ENCODE measurements around the gene SIGLECL1.

The SIGLECL1 gene

DNA sequence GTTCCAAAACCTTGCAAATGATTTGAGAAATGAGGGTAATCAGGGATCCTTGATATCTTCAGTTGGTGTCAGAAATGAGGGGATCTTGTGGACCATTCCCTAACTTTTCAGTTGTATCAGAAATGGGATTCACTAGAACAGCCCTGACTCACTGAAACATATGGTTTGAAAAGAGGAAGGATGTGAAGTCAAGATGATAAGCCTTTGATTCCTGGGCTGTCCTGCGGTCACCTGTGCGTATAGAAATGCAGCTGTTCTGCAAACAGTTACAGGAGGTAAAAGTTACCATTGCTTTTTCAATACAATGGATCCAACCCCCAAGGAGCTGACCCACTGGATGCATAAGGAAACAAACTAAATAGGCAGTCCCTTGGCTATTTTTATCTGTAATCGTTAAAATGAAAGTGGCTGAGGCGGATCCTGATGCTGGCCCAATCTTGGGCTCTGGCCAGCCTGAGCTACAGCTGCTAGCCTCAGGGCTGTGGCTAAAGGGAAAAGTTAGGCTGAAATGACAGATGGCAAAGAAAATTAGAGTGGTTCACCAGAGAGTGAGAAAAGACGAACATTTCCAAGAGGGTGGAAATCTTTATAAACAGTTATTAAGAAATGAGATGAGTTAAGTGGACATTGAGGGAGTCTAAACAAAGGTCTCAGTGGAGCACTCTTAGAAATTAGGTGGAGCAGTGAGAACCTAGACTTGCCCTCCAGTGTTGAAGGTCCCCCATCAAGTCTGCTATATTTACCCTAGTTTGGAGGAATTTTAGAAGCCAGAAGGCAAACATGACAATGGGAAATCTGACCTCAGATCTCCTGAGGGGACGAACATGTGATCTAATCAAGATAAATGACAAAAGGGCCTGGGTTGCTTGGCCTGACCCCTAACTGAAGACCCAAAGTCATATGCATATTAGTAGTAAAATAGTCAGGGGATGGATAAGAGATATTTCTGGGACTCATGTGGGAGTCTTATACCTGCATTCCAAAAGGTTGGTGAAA lies 7.6 kb downstream of the SIGLECL1 start:
- no peaks in the 10 kb centered on the region for H3K9me3 Mint-ChIP-seq
- no peak overlapping the region for H3K4me3 Mint-ChIP-seq
- H3K27me3 Mint-ChIP-seq, result peaks cover 46% of the 10 kb centered on the region
- ATAC-seq (replicated peaks; ENCODE audit: extremely low read depth, poor library complexity, severe bottlenecking) (no peak), DNase-seq (ENCODE audit: low spot score in 2 of 2) (no peak)
- peaks cover 1% of the 10 kb centered on the region for H3K36me3 Mint-ChIP-seq (ENCODE audit: insufficient read depth)
- peaks cover 5% of the 10 kb centered on the region for H3K4me1 Mint-ChIP-seq
- H3K27ac Mint-ChIP-seq (ENCODE audit: low read depth), result no peak overlapping the region

DNA sequence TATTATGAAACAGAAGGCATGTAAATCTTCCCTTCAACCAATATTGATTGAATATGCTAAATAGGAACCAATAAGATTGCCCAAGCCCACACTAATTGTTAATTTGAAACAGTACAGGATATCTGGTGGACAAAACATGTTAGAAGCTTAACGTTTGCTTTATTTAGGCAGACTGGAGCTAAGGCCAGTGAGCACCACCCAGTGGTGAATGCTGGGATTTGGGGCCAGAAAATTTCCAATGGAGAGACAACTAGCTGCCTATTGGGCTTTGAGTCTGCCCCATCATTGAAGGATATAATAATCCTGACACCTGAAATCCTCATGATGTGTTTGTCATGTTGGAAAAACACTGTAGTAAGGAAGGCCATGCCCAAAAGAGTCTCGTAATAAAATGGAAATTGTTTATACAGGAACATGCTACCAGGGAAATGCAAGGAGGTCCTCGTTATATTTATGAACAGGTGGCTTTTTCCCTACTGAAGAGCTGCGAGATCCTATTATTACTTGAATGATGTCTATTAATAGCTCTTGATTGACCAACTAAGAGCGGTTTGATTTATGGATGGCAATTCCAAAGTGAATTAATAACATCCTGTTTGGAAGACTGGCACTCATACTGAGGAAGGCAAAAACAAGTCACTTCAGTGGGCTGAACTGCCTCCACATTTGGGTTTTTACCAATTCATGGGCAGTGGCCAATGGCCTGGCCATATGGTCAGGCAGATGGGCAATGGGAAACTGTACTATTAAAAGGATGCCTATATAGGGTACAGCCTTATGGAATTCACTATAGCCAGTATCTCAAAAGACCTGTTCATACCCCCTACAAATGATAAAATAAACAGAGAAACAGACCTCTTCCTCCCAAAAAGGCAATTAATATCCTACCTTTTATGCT lies 8.7 kb downstream of the SIGLECL1 start:
- H3K27me3 Mint-ChIP-seq, result peaks cover 57% of the 10 kb centered on the region
- no peak overlapping the region for H3K27ac Mint-ChIP-seq (ENCODE audit: low read depth)
- peaks cover 1% of the 10 kb centered on the region for H3K36me3 Mint-ChIP-seq (ENCODE audit: insufficient read depth)
- no peaks in the 10 kb centered on the region for H3K9me3 Mint-ChIP-seq
- no peak overlapping the region for H3K4me3 Mint-ChIP-seq
- DNase-seq (ENCODE audit: low spot score in 2 of 2), result no peak
- H3K4me1 Mint-ChIP-seq, result peaks cover 5% of the 10 kb centered on the region
- ATAC-seq (replicated peaks; ENCODE audit: extremely low read depth, poor library complexity, severe bottlenecking), result no peak

DNA sequence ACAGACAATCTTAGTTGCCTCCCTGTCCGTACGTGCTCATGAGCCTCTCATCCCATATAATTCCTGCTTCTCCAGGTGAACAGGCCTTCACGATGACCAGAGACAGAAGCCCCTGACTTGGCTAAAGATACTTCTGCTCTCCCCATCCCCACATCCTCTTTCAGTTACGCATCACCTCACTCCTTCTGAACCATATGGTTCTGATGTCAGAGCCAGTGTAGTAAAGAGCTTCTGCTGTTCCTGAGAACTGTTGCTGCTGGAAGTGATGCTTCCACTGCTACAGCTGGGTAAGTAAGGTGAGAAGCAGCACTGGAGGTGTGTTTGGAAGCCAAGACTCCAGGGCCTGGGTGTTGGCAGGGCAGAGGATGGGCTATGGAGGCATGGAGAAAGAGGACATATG lies 12.9 kb downstream of the SIGLECL1 start:
- Mint-ChIP-seq H3K36me3 (ENCODE audit: insufficient read depth) (no peaks in the 10 kb centered on the region), H3K27ac (ENCODE audit: low read depth) (no peak overlapping the region), H3K27me3 (peaks cover 44% of the 10 kb centered on the region), H3K4me1 (no peaks in the 10 kb centered on the region), H3K9me3 (no peaks in the 10 kb centered on the region), H3K4me3 (no peak overlapping the region)
- ATAC-seq (replicated peaks; ENCODE audit: extremely low read depth, poor library complexity, severe bottlenecking) (no peak), DNase-seq (ENCODE audit: low spot score in 2 of 2) (no peak)

DNA sequence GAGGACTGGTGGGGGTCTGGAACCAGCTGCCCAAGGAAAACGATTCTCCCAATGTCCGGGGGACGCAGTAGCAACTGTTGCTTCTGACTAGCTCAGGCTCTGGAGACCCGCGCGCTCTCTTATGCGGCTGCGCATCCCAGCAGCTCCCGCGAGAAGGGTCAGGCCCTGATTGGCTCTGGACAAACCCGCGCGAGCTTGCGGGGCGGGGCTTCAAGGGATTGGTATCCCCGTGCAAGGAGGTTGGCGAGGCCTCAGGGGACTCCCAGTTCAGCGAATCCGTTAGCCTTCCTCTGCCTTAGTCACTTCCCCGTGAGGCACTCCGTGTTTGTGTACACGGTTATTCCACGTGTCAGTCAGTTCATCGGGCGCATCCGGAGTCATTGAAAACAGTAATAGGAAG lies 20.2 kb downstream of the SIGLECL1 start:
- H3K9me3 Mint-ChIP-seq, result no peaks in the 10 kb centered on the region
- H3K27ac Mint-ChIP-seq (ENCODE audit: low read depth), result peak overlapping the region; percentile 90
- peaks cover 34% of the 10 kb centered on the region for H3K4me1 Mint-ChIP-seq
- H3K4me3 Mint-ChIP-seq, result no peak overlapping the region
- ATAC-seq (replicated peaks; ENCODE audit: extremely low read depth, poor library complexity, severe bottlenecking), result no peak
- DNase-seq (ENCODE audit: low spot score in 2 of 2), result no peak
- H3K27me3 Mint-ChIP-seq, result peaks cover 10% of the 10 kb centered on the region
- peaks cover 4% of the 10 kb centered on the region for H3K36me3 Mint-ChIP-seq (ENCODE audit: insufficient read depth)

DNA sequence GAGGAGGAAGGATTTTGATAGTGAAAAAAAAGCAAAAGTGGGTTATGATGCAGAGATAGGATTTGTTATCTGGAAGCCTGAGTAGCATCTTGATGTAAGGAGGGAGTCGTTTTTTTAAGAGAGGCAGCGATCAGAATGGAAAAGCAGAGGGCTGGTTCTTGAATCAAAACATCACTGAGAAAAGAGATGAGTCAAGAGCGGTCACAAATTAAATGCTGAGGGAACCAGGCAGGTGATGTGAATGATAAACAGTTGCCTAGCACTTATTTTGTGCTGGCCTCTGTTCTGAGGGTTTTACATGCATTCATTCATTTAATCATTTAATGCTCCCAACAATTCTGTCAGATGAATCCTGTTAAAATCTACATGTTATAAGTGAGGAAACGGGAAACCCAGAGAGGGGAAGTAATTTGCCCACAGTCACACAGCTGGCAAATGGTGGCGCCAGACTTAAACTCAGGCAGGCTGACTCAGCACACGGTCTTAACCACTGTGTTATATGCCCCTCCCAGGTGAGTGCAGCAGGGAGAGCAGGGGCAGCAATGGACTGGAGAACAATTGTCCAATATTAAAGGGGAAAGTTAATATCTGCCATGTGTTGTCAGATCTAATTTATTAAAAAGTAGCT lies 21.4 kb downstream of the SIGLECL1 start:
- no peaks in the 10 kb centered on the region for H3K9me3 Mint-ChIP-seq
- H3K4me3 Mint-ChIP-seq, result peak overlapping the region; percentile 59
- H3K36me3 Mint-ChIP-seq (ENCODE audit: insufficient read depth), result peaks cover 5% of the 10 kb centered on the region
- H3K4me1 Mint-ChIP-seq, result peaks cover 34% of the 10 kb centered on the region
- DNase-seq (ENCODE audit: low spot score in 2 of 2) (peak in 1 of 2 donors; percentile 47), ATAC-seq (replicated peaks; ENCODE audit: extremely low read depth, poor library complexity, severe bottlenecking) (peak; percentile 96)
- H3K27ac Mint-ChIP-seq (ENCODE audit: low read depth), result peak overlapping the region; percentile 85
- H3K27me3 Mint-ChIP-seq, result peaks cover 13% of the 10 kb centered on the region

DNA sequence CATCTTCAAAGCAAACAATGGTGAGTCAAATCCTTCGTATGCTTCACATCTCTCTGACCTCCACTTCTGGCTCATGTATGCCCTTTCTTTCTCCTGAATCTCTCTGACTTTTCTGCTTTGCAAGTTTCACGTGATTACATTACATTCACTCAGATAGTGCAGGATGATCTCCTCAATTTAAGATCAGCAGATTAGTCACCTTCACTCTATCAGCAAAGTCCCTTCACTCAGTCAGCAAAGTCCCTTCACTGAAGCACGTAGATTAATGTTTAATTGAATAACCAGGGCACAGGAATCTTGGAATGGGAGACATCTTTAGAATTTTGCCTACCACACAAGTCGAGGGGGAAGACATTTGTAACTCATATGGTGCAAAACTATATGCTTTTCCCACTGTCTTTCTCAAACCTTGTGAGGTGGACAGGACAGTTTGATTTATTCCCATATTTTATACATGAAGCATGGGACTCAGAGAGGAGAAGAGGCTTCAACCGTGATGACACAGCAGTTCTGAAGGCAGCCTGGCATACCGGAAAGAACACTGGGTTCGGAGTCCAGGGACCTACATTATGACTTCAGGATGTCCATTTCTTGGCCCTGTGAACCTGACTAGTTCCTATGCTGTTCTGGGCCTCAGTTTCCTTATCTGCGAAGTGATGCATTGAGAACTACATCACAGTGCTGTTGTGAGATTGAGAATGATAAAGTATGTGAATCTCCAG lies 23.3 kb downstream of the SIGLECL1 start:
- DNase-seq (ENCODE audit: low spot score in 2 of 2) (no peak), ATAC-seq (replicated peaks; ENCODE audit: extremely low read depth, poor library complexity, severe bottlenecking) (no peak)
- peak overlapping the region; percentile 70 for H3K27ac Mint-ChIP-seq (ENCODE audit: low read depth)
- peak overlapping the region; percentile 2 for H3K4me3 Mint-ChIP-seq
- peaks cover 6% of the 10 kb centered on the region for H3K36me3 Mint-ChIP-seq (ENCODE audit: insufficient read depth)
- peaks cover 31% of the 10 kb centered on the region for H3K27me3 Mint-ChIP-seq
- peaks cover 34% of the 10 kb centered on the region for H3K4me1 Mint-ChIP-seq
- no peaks in the 10 kb centered on the region for H3K9me3 Mint-ChIP-seq

DNA sequence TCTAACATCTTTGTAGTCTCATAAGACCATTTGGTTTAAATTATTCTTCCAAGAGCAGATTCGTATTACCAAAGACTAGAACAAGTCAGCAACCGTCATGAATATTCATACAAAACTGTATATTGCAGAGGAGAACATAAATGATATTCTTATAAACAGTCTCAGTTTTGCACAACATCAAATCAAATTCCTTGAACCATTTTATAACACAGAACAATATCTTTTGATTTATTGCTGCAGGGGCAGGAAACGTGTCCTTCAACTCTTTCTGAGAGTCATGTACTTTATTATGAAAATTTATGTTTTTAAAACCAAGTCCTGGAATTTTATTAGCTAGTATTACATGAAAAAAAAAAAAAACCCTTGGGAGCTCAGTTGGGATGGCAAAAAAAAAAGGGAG lies 26.2 kb downstream of the SIGLECL1 start:
- Mint-ChIP-seq H3K4me1 (peaks cover 22% of the 10 kb centered on the region), H3K9me3 (no peaks in the 10 kb centered on the region), H3K27me3 (peaks cover 44% of the 10 kb centered on the region), H3K4me3 (no peak overlapping the region), H3K36me3 (ENCODE audit: insufficient read depth) (peaks cover 3% of the 10 kb centered on the region), H3K27ac (ENCODE audit: low read depth) (no peak overlapping the region)
- ATAC-seq (replicated peaks; ENCODE audit: extremely low read depth, poor library complexity, severe bottlenecking) (no peak), DNase-seq (ENCODE audit: low spot score in 2 of 2) (no peak)

DNA sequence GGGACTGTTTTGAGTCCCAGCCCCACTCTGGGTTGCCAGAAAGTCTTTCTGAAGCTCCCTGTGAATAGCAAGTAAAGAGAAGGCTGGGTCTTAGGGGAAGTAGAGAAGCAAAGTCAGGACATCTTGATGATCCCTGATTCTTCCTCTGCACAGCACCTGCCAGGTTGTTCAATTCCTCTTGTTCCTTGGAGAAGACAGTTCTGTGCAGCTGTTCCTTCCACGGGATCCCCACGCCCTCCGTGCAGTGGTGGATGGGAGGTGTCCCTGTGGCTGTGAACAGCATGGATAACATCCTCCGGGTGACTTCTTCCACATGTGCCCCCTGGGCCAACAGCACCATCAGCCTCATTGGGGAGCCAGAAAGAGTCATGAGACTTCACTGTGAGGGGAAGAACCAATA lies 31.5 kb downstream of the SIGLECL1 start:
- Mint-ChIP-seq H3K36me3 (ENCODE audit: insufficient read depth) (peaks cover 2% of the 10 kb centered on the region), H3K4me3 (no peak overlapping the region), H3K9me3 (no peaks in the 10 kb centered on the region), H3K27ac (ENCODE audit: low read depth) (no peak overlapping the region), H3K4me1 (no peaks in the 10 kb centered on the region), H3K27me3 (peaks cover 51% of the 10 kb centered on the region)
- ATAC-seq (replicated peaks; ENCODE audit: extremely low read depth, poor library complexity, severe bottlenecking), result no peak
- no peak for DNase-seq (ENCODE audit: low spot score in 2 of 2)

DNA sequence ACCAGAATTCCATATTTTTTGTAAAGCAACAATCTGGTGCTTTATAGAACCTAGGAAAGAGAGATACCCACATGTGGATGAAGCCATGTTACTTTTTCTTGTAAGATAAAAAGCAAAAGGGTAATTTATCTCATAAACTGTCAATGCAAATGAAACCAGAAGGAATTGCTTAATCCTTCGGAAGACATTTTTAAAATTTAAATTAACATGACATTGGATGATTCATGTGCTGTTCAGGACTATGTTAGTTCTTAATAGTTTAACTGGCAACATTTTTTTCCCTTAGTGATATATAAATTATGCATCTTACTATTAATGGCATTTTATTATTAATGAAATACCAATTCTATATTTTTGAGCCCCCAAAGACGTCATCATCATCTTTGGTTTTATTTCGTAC lies 34.8 kb downstream of the SIGLECL1 start:
- ATAC-seq (replicated peaks; ENCODE audit: extremely low read depth, poor library complexity, severe bottlenecking) (no peak), DNase-seq (ENCODE audit: low spot score in 2 of 2) (no peak)
- Mint-ChIP-seq H3K4me3 (no peak overlapping the region), H3K4me1 (no peaks in the 10 kb centered on the region), H3K27ac (ENCODE audit: low read depth) (no peak overlapping the region), H3K27me3 (peaks cover 24% of the 10 kb centered on the region), H3K36me3 (ENCODE audit: insufficient read depth) (no peaks in the 10 kb centered on the region), H3K9me3 (no peaks in the 10 kb centered on the region)

DNA sequence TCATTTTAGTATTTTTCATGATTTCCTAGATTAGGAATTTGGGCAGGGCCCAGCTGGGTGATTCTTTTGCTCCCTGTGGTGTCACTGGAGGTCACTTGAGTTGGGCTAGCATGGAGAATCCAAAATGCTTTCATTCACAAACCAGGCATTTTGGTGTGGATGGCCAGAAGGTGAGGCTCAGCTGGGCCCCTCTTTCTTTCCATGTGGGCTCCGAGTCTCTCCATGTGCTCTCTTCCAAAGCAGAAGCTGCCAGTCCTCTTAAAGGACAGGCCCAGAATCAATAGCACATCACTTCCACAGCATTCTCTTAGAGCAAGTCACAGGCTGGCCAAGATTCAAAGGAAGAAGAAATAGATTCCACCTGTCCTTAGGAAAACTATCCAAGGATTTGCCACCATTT lies 38.8 kb downstream of the SIGLECL1 start:
- H3K36me3 Mint-ChIP-seq (ENCODE audit: insufficient read depth), result no peaks in the 10 kb centered on the region
- H3K4me1 Mint-ChIP-seq, result peaks cover 5% of the 10 kb centered on the region
- no peak for DNase-seq (ENCODE audit: low spot score in 2 of 2)
- H3K27me3 Mint-ChIP-seq, result peaks cover 21% of the 10 kb centered on the region
- no peak overlapping the region for H3K4me3 Mint-ChIP-seq
- H3K27ac Mint-ChIP-seq (ENCODE audit: low read depth), result no peak overlapping the region
- ATAC-seq (replicated peaks; ENCODE audit: extremely low read depth, poor library complexity, severe bottlenecking), result no peak
- H3K9me3 Mint-ChIP-seq, result no peaks in the 10 kb centered on the region

DNA sequence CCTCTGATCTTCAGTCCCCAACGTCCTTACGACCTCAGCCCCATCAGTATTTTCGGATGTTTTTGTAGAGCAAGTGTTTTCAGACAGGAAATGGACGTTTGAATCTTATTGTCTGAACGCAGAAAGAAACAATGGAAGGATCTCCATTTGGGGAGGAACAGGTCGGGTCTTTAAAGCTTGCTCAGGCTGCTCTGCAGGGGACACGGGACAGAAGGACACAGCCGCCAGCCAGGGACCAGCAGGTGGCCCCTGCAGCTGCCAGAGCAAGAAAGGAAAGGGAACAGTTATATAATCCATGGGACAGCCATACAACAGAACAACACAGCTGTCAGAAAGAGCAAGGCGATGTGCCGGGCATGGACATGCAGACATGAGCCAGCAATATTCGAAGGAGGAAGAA lies 42.1 kb downstream of the SIGLECL1 start:
- no peak overlapping the region for H3K4me3 Mint-ChIP-seq
- no peaks in the 10 kb centered on the region for H3K9me3 Mint-ChIP-seq
- peaks cover 5% of the 10 kb centered on the region for H3K4me1 Mint-ChIP-seq
- ATAC-seq (replicated peaks; ENCODE audit: extremely low read depth, poor library complexity, severe bottlenecking), result no peak
- H3K36me3 Mint-ChIP-seq (ENCODE audit: insufficient read depth), result no peaks in the 10 kb centered on the region
- H3K27me3 Mint-ChIP-seq, result peaks cover 51% of the 10 kb centered on the region
- no peak overlapping the region for H3K27ac Mint-ChIP-seq (ENCODE audit: low read depth)
- DNase-seq (ENCODE audit: low spot score in 2 of 2), result no peak

Data from central memory CD8-positive, alpha-beta T cell (primary cell).